ENCODE measurements around the gene OLFML1. TPM values are rescaled to one million over a fixed set of nuclear protein-coding genes. Genes with fewer than 3 reads are reported as not detected.

The OLFML1 gene
- total RNA-seq, 1 experiment from 2014 or later, result not detected

GRCh38 chr11:7454854-7455253, 30.5 kb upstream of the OLFML1 start:
- DNase-seq, result no peak
- no peak overlapping the region for H2BK12ac ChIP-seq (ENCODE audit: insufficient read length, low read depth, low read length)
- H3K56ac ChIP-seq (ENCODE audit: insufficient read length, low read depth, low read length), result no peak overlapping the region
- no peak overlapping the region for H3K14ac ChIP-seq (ENCODE audit: insufficient read depth, low read length)
- no CpG with 5 or more reads among the region's 2 CpGs for WGBS (ENCODE audit: extremely low coverage, insufficient read length, low lambda C conversion rate)
- no peaks in the 10 kb centered on the region for H3K4me1 ChIP-seq (ENCODE audit: insufficient read depth, low read length)
- no peak overlapping the region for H4K8ac ChIP-seq (replicated peaks; ENCODE audit: insufficient read length, low read depth, low read length)
- no peak overlapping the region for H2BK15ac ChIP-seq (ENCODE audit: low read depth, low read length)
- no peak overlapping the region for H2BK120ac ChIP-seq (ENCODE audit: low read depth, low read length, poor library complexity, severe bottlenecking)
- H3K79me2 ChIP-seq (ENCODE audit: insufficient read depth, low read length), result no peaks in the 10 kb centered on the region
- H3K9ac ChIP-seq (ENCODE audit: extremely low read depth, insufficient read length, low read length), result no peak overlapping the region
- no peak overlapping the region for H2AFZ ChIP-seq (ENCODE audit: low read length)
- Mint-ChIP-seq H3K4me1 (peaks cover 6 to 11% of the 10 kb centered on the region in 2 experiments; a peak in 2 of 4 replicates), H3K4me3 (no peak overlapping the region), H3K9me3 (no peaks in the 10 kb centered on the region; a peak in 1 of 5 replicates), H3K27ac (no peak overlapping the region), H3K27me3 (ENCODE audit: low read depth) (no peaks in the 10 kb centered on the region), H3K36me3 (ENCODE audit: insufficient read depth in 1 of 3, low read depth in 3 of 3) (no peaks in the 10 kb centered on the region)
- no peaks in the 10 kb centered on the region for H3K27me3 ChIP-seq (ENCODE audit: insufficient read depth, low read length)
- H3K4ac ChIP-seq (ENCODE audit: low read depth, low read length), result no peak overlapping the region
- no peaks in the 10 kb centered on the region for H3K23me2 ChIP-seq (ENCODE audit: insufficient read length, low read depth, low read length, poor library complexity, severe bottlenecking)
- H2AK5ac ChIP-seq (ENCODE audit: insufficient read length, low read length), result no peak overlapping the region
- no peak overlapping the region for H3K27ac ChIP-seq (ENCODE audit: insufficient read length, low read depth, low read length)
- no peak overlapping the region for H3K4me2 ChIP-seq (ENCODE audit: insufficient read depth, insufficient read length, low read length)
- H4K5ac ChIP-seq (ENCODE audit: insufficient read length, low read depth, low read length), result no peak overlapping the region
- no peak overlapping the region for H4K91ac ChIP-seq (ENCODE audit: insufficient read length, low read depth, low read length)
- H3K9me3 ChIP-seq (ENCODE audit: control insufficient read depth, low read depth, low read length), result no peaks in the 10 kb centered on the region
- no peaks in the 10 kb centered on the region for H3K79me1 ChIP-seq (ENCODE audit: insufficient read depth, low read depth, low read length, poor library complexity, severe bottlenecking)
- no peak overlapping the region for H3K18ac ChIP-seq (ENCODE audit: insufficient read length, low read depth, low read length)
- no peak overlapping the region for H2BK20ac ChIP-seq (ENCODE audit: low read depth, low read length, poor library complexity, severe bottlenecking)
- TF ChIP-seq CTCF (conservative IDR thresholded peaks at IDR 0.05), result no peak
- H3T11ph ChIP-seq (ENCODE audit: low read length), result no peak overlapping the region
- H4K20me1 ChIP-seq (ENCODE audit: control insufficient read depth, insufficient read depth, insufficient read length), result no peaks in the 10 kb centered on the region
- no peak overlapping the region for H3K23ac ChIP-seq (ENCODE audit: insufficient read length, low read depth, low read length)
- no peak overlapping the region for H2BK5ac ChIP-seq (ENCODE audit: insufficient read length, low read length)
